ENCODE results near the gene CFAP58. TPM values are rescaled to one million over a fixed set of nuclear protein-coding genes. Genes with fewer than 3 reads are reported as not detected.

Gene CFAP58
- total RNA-seq, 1 experiment from 2014 or later = 0.63 TPM

GRCh38 chr10:104424719-104425118 lies 71.1 kb downstream of the CFAP58 start:
- Mint-ChIP-seq H3K4me1 (peaks cover 6 to 10% of the 10 kb centered on the region in 2 experiments), H3K36me3 (ENCODE audit: insufficient read depth in 1 of 3, low read depth in 3 of 3) (no peaks in the 10 kb centered on the region), H3K27me3 (ENCODE audit: low read depth) (no peaks in the 10 kb centered on the region; the same call in 1 of the 2 replicates), H3K4me3 (no peak overlapping the region), H3K9me3 (no peaks in the 10 kb centered on the region), H3K27ac (no peak overlapping the region)
- H3K4me2 ChIP-seq (ENCODE audit: insufficient read depth, insufficient read length, low read length) = no peak overlapping the region
- H2BK5ac ChIP-seq (ENCODE audit: insufficient read length, low read length) = no peak overlapping the region
- H4K8ac ChIP-seq (replicated peaks; ENCODE audit: insufficient read length, low read depth, low read length) = no peak overlapping the region
- H4K20me1 ChIP-seq (ENCODE audit: control insufficient read depth, insufficient read depth, insufficient read length) = no peaks in the 10 kb centered on the region
- H3T11ph ChIP-seq (ENCODE audit: low read length) = no peak overlapping the region
- TF ChIP-seq CTCF (conservative IDR thresholded peaks at IDR 0.05) = no peak
- H2BK120ac ChIP-seq (ENCODE audit: low read depth, low read length, poor library complexity, severe bottlenecking) = no peak overlapping the region
- no peak overlapping the region for H2BK20ac ChIP-seq (ENCODE audit: low read depth, low read length, poor library complexity, severe bottlenecking)
- no peaks in the 10 kb centered on the region for H3K23me2 ChIP-seq (ENCODE audit: insufficient read length, low read depth, low read length, poor library complexity, severe bottlenecking)
- H3K27me3 ChIP-seq (ENCODE audit: insufficient read depth, low read length) = no peaks in the 10 kb centered on the region
- H3K14ac ChIP-seq (ENCODE audit: insufficient read depth, low read length) = no peak overlapping the region
- H3K79me2 ChIP-seq (ENCODE audit: insufficient read depth, low read length) = no peaks in the 10 kb centered on the region
- H3K79me1 ChIP-seq (ENCODE audit: insufficient read depth, low read depth, low read length, poor library complexity, severe bottlenecking) = no peaks in the 10 kb centered on the region
- H3K9me3 ChIP-seq (ENCODE audit: control insufficient read depth, low read depth, low read length) = no peaks in the 10 kb centered on the region
- H3K23ac ChIP-seq (ENCODE audit: insufficient read length, low read depth, low read length) = no peak overlapping the region
- no peak overlapping the region for H3K9ac ChIP-seq (ENCODE audit: extremely low read depth, insufficient read length, low read length)
- H4K91ac ChIP-seq (ENCODE audit: insufficient read length, low read depth, low read length) = no peak overlapping the region
- H3K4me1 ChIP-seq (ENCODE audit: insufficient read depth, low read length) = no peaks in the 10 kb centered on the region; the same call in 1 of the 2 replicates
- no peak overlapping the region for H3K27ac ChIP-seq (ENCODE audit: insufficient read length, low read depth, low read length)
- H2AFZ ChIP-seq (ENCODE audit: low read length) = no peak overlapping the region
- no peak overlapping the region for H2AK5ac ChIP-seq (ENCODE audit: insufficient read length, low read length)
- no peak overlapping the region for H4K5ac ChIP-seq (ENCODE audit: insufficient read length, low read depth, low read length)
- no CpG with 5 or more reads among the region's 1 CpG for WGBS (ENCODE audit: extremely low coverage, insufficient read length, low lambda C conversion rate)
- no peak overlapping the region for H3K18ac ChIP-seq (ENCODE audit: insufficient read length, low read depth, low read length)
- H2BK12ac ChIP-seq (ENCODE audit: insufficient read length, low read depth, low read length) = no peak overlapping the region
- no peak overlapping the region for H2BK15ac ChIP-seq (ENCODE audit: low read depth, low read length)
- no peak for DNase-seq
- H3K4ac ChIP-seq (ENCODE audit: low read depth, low read length) = no peak overlapping the region
- no peak overlapping the region for H3K56ac ChIP-seq (ENCODE audit: insufficient read length, low read depth, low read length)
